WTC11 (cell line): ENCODE results near the gene OPCML.

Source experiments
- E2F4 ChIP-seq: sonication (generic); formaldehyde crosslinking; IDR thresholded peaks from 2 replicates; pipeline ENCODE4 v1.8.1; 2022; ENCODE audit warnings: low read depth, mild to moderate bottlenecking, moderate library complexity, missing genetic modification reagents, borderline replicate concordance
- FOXJ3 ChIP-seq: sonication (generic); formaldehyde crosslinking; IDR thresholded peaks from 2 replicates; pipeline ENCODE4 v1.9.0; 2021; ENCODE audit warnings: missing genetic modification reagents, mild to moderate bottlenecking, borderline replicate concordance
- GABPB1 ChIP-seq: sonication (generic); formaldehyde crosslinking; IDR thresholded peaks from 2 replicates; pipeline ENCODE4 v1.8.1; 2023; ENCODE audit warnings: mild to moderate bottlenecking, missing genetic modification reagents
- JUN ChIP-seq: sonication (generic); formaldehyde crosslinking; IDR thresholded peaks from 2 replicates; pipeline ENCODE4 v1.8.0; 2023; ENCODE audit warnings: mild to moderate bottlenecking, missing genetic modification reagents
- KAT7 ChIP-seq: sonication (generic); formaldehyde crosslinking; IDR thresholded peaks from 2 replicates; pipeline ENCODE4 v1.8.1; 2023; ENCODE audit warnings: missing genetic modification reagents, mild to moderate bottlenecking, borderline replicate concordance
- MXD4 ChIP-seq: fragments of 250-450 bp; sonication (Bioruptor Pico); IDR thresholded peaks from 2 replicates; pipeline ENCODE4 v1.8.0; 2021; ENCODE audit warnings: mild to moderate bottlenecking, moderate library complexity, borderline replicate concordance
- NR3C1 ChIP-seq: sonication (generic); formaldehyde crosslinking; conservative IDR thresholded peaks from 2 replicates; pipeline ENCODE4 v1.8.1; 2023; ENCODE audit warnings: low read depth, mild to moderate bottlenecking, missing genetic modification reagents
- SMAD3 ChIP-seq: sonication (generic); formaldehyde crosslinking; IDR thresholded peaks from 2 replicates; pipeline ENCODE4 v1.8.0; 2022; ENCODE audit warnings: missing genetic modification reagents, mild to moderate bottlenecking, borderline replicate concordance
- ZNF423 ChIP-seq: fragments of 250-450 bp; sonication (Bioruptor Pico); IDR thresholded peaks from 2 replicates; pipeline ENCODE4 v2.1.2; 2022; ENCODE audit warnings: mild to moderate bottlenecking, moderate library complexity
- TF ChIP-seq, protein P1 (sequence below): sonication (generic); formaldehyde crosslinking; IDR thresholded peaks from 2 replicates; pipeline ENCODE4 v1.8.0; 2023; ENCODE audit warnings: missing genetic modification reagents
- TF ChIP-seq, protein P2 (sequence below): fragments of 200-600 bp; IDR thresholded peaks from 2 replicates; pipeline ENCODE4 v1.8.0; 2022; ENCODE audit warnings: antibody characterized with exemption
- TF ChIP-seq, protein P3 (sequence below): sonication (generic); formaldehyde crosslinking; IDR thresholded peaks from 2 replicates; pipeline ENCODE4 v1.8.1; 2023; ENCODE audit warnings: mild to moderate bottlenecking, missing genetic modification reagents, moderate library complexity

GRCh38 chr11:133500936-133501335 is 31.4 kb downstream of the OPCML start:
- TF ChIP-seq MXD4 (no peak), FOXJ3 (CRISPR knock-in tag) (no peak), NR3C1 (CRISPR knock-in tag) (no peak), E2F4 (no peak), ZNF423 (CRISPR knock-in tag) (no peak), KAT7 (no peak), GABPB1 (CRISPR knock-in tag) (no peak), JUN (CRISPR knock-in tag) (no peak), SMAD3 (no peak)
- TF ChIP-seq, protein P1, sequence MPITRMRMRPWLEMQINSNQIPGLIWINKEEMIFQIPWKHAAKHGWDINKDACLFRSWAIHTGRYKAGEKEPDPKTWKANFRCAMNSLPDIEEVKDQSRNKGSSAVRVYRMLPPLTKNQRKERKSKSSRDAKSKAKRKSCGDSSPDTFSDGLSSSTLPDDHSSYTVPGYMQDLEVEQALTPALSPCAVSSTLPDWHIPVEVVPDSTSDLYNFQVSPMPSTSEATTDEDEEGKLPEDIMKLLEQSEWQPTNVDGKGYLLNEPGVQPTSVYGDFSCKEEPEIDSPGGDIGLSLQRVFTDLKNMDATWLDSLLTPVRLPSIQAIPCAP (CRISPR knock-in tag) = no peak
- TF ChIP-seq, protein P2, sequence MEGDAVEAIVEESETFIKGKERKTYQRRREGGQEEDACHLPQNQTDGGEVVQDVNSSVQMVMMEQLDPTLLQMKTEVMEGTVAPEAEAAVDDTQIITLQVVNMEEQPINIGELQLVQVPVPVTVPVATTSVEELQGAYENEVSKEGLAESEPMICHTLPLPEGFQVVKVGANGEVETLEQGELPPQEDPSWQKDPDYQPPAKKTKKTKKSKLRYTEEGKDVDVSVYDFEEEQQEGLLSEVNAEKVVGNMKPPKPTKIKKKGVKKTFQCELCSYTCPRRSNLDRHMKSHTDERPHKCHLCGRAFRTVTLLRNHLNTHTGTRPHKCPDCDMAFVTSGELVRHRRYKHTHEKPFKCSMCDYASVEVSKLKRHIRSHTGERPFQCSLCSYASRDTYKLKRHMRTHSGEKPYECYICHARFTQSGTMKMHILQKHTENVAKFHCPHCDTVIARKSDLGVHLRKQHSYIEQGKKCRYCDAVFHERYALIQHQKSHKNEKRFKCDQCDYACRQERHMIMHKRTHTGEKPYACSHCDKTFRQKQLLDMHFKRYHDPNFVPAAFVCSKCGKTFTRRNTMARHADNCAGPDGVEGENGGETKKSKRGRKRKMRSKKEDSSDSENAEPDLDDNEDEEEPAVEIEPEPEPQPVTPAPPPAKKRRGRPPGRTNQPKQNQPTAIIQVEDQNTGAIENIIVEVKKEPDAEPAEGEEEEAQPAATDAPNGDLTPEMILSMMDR = no peak
- TF ChIP-seq, protein P3, sequence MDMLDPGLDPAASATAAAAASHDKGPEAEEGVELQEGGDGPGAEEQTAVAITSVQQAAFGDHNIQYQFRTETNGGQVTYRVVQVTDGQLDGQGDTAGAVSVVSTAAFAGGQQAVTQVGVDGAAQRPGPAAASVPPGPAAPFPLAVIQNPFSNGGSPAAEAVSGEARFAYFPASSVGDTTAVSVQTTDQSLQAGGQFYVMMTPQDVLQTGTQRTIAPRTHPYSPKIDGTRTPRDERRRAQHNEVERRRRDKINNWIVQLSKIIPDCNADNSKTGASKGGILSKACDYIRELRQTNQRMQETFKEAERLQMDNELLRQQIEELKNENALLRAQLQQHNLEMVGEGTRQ (CRISPR knock-in tag) = no peak
